ENCODE results near the gene PREX1. TPM values are rescaled to one million over a fixed set of nuclear protein-coding genes. Genes with fewer than 3 reads are reported as not detected.

The PREX1 gene
- total and polyA plus RNA-seq, 2 experiments from 2014 or later: 4.5 to 12.5 TPM

GRCh38 chr20:48657426-48658197, 170.2 kb downstream of the PREX1 start:
- Histone ChIP-seq H3K9me3 (ENCODE audit: low read depth) (no peaks in the 10 kb centered on the region), H3K4me3 (no peak overlapping the region), H3K27me3 (no peaks in the 10 kb centered on the region), H3K27ac (no peak overlapping the region), H3K4me1 (ENCODE audit: low read depth) (peaks cover under 1% of the 10 kb centered on the region), H3K36me3 (peaks cover 6% of the 10 kb centered on the region)
- DNase-seq (ENCODE audit: low read depth in 1 of 2, low spot score in 1 of 2): peak; percentile 83 to 85
- peak; percentile 91 for TF ChIP-seq CTCF (IDR thresholded peaks at IDR 0.05; ENCODE audit: low read depth, low read length)

- no peak overlapping the region for H3K4me3 ChIP-seq
- DNase-seq (ENCODE audit: low read depth in 1 of 2, low spot score in 1 of 2): no peak
- TF ChIP-seq CTCF (IDR thresholded peaks at IDR 0.05; ENCODE audit: low read depth, low read length): peak; percentile 13
- no peaks in the 10 kb centered on the region for H3K4me1 ChIP-seq (ENCODE audit: low read depth)
- no peaks in the 10 kb centered on the region for H3K9me3 ChIP-seq (ENCODE audit: low read depth)
- peaks cover 6% of the 10 kb centered on the region for H3K36me3 ChIP-seq
- H3K27ac ChIP-seq: no peak overlapping the region
- no peaks in the 10 kb centered on the region for H3K27me3 ChIP-seq
Observed at GRCh38 chr20:48656661-48657211, 171.1 kb downstream of the PREX1 start.

GRCh38 chr20:48656137-48656536, 171.7 kb downstream of the PREX1 start:
- no peaks in the 10 kb centered on the region for H3K4me1 ChIP-seq (ENCODE audit: low read depth)
- H3K9me3 ChIP-seq (ENCODE audit: low read depth): no peaks in the 10 kb centered on the region
- no peak for TF ChIP-seq CTCF (IDR thresholded peaks at IDR 0.05; ENCODE audit: low read depth, low read length)
- DNase-seq (ENCODE audit: low read depth in 1 of 2, low spot score in 1 of 2): no peak
- no peak overlapping the region for H3K27ac ChIP-seq
- H3K36me3 ChIP-seq: peaks cover 6% of the 10 kb centered on the region
- no peaks in the 10 kb centered on the region for H3K27me3 ChIP-seq
- H3K4me3 ChIP-seq: no peak overlapping the region

GRCh38 chr20:48653706-48654051, 174.1 kb downstream of the PREX1 start:
- Histone ChIP-seq H3K4me1 (ENCODE audit: low read depth) (no peaks in the 10 kb centered on the region), H3K4me3 (no peak overlapping the region), H3K27ac (no peak overlapping the region), H3K9me3 (ENCODE audit: low read depth) (no peaks in the 10 kb centered on the region), H3K36me3 (peaks cover 6% of the 10 kb centered on the region), H3K27me3 (no peaks in the 10 kb centered on the region)
- DNase-seq (ENCODE audit: low read depth in 1 of 2, low spot score in 1 of 2): no peak
- TF ChIP-seq CTCF (IDR thresholded peaks at IDR 0.05; ENCODE audit: low read depth, low read length): no peak

GRCh38 chr20:48652961-48653705, 174.7 kb downstream of the PREX1 start:
- TF ChIP-seq CTCF (IDR thresholded peaks at IDR 0.05; ENCODE audit: low read depth, low read length): no peak
- peaks cover 6% of the 10 kb centered on the region for H3K36me3 ChIP-seq
- no peaks in the 10 kb centered on the region for H3K27me3 ChIP-seq
- no peaks in the 10 kb centered on the region for H3K9me3 ChIP-seq (ENCODE audit: low read depth)
- no peak overlapping the region for H3K27ac ChIP-seq
- DNase-seq (ENCODE audit: low read depth in 1 of 2, low spot score in 1 of 2): no peak
- no peak overlapping the region for H3K4me3 ChIP-seq
- H3K4me1 ChIP-seq (ENCODE audit: low read depth): no peaks in the 10 kb centered on the region

Data from cardiac muscle cell (in vitro differentiated cells and primary cell).